Measurements from ENCODE around the gene RRM1. TPM values are rescaled to one million over a fixed set of nuclear protein-coding genes. Genes with fewer than 3 reads are reported as not detected.

Gene RRM1
- total RNA-seq, 1 experiment from 2014 or later: 136 TPM

DNA sequence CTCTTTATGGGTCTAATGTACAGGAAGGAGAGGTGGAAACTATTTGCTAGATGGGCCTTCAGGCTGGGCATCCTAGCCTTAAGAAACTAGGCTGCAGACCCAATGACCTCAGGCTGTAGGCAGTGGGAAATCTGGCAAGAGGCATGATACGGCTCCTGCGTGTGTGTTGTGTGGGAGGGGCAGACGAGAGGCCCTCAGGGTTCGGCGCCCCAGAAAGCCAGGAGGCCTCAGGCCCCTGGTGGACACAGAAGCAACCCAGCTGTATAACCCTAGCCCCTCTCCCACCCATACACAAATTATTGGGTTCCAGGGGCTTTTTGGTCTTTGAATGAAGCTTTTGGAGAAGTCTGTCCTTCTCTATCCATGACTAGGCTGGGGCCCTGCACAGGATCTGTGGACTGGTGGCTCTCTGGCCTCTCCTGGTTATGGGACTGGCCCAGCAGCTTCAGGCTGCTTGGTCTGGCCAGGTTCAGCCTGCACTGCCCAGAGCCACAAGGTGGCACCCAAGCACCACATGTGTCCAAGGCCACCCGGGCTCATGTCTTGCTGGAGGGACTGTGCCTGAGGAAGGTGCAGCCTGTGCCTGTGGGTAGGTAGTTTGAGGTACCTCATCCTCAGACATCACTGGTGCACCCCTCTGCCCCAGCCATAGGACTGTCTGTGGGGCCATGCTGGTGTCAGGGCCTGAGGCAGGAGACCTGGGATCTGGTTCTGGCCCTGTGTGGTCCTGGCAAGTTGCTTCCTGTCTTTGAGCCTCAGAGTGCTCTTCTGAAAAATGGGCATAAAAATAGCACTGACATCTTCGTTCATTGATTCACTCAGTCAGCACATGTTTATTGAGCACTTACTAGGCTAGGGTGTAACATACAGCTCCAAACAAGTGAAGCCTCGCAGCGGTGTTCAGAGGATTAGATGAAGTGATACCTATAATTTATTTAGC lies 87.5 kb downstream of the RRM1 start:
- H3K9me3 Mint-ChIP-seq (ENCODE audit: unreplicated experiment): no peaks in the 10 kb centered on the region
- Histone ChIP-seq H3K27me3 (replicated peaks; ENCODE audit: control insufficient read depth, insufficient read depth, low read length) (no peaks in the 10 kb centered on the region), H3K9me3 (no peaks in the 10 kb centered on the region), H3K4me3 (ENCODE audit: low read depth, low read length) (no peak overlapping the region), H3K4me1 (no peaks in the 10 kb centered on the region), H3K36me3 (ENCODE audit: control insufficient read depth, insufficient read depth, low read length) (no peaks in the 10 kb centered on the region)
- intact Hi-C loops (cut with micrococcal nuclease; ENCODE audit: unreplicated experiment): loop anchor here (1.0 to 2.0 kb wide), 2 partner anchors 357 to 823 kb away; no protein-coding TSS in a partner anchor
- no peak overlapping the region for H3K4me3 Mint-ChIP-seq (ENCODE audit: unreplicated experiment)
- no peaks in the 10 kb centered on the region for H3K4me1 Mint-ChIP-seq (ENCODE audit: low read depth, unreplicated experiment)
- no peaks in the 10 kb centered on the region for H3K36me3 Mint-ChIP-seq (ENCODE audit: insufficient read depth, unreplicated experiment)
- no peak overlapping the region for H3K27ac Mint-ChIP-seq (ENCODE audit: unreplicated experiment)
- peak; percentile 78 to 83 for DNase-seq
- TF ChIP-seq, protein P1, sequence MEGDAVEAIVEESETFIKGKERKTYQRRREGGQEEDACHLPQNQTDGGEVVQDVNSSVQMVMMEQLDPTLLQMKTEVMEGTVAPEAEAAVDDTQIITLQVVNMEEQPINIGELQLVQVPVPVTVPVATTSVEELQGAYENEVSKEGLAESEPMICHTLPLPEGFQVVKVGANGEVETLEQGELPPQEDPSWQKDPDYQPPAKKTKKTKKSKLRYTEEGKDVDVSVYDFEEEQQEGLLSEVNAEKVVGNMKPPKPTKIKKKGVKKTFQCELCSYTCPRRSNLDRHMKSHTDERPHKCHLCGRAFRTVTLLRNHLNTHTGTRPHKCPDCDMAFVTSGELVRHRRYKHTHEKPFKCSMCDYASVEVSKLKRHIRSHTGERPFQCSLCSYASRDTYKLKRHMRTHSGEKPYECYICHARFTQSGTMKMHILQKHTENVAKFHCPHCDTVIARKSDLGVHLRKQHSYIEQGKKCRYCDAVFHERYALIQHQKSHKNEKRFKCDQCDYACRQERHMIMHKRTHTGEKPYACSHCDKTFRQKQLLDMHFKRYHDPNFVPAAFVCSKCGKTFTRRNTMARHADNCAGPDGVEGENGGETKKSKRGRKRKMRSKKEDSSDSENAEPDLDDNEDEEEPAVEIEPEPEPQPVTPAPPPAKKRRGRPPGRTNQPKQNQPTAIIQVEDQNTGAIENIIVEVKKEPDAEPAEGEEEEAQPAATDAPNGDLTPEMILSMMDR (IDR thresholded peaks at IDR 0.05; ENCODE audit: insufficient read depth in 1 of 2, low read depth in 1 of 2, low read length in 1 of 2, severe bottlenecking in 1 of 2, unreplicated experiment in 1 of 2): peak; percentile 83 to 92
- no TSS peak for BruUV-seq (replicated peaks)
- ChIA-PET POLR2A (no interaction called here), CTCF (interaction anchor here (0.6 to 1.4 kb wide), 4 partner anchors 311 to 426 kb away, joined by 3 to 6 read pairs (median 4); partner anchors contain the start of gene TRIM68)
- H3K27me3 Mint-ChIP-seq (ENCODE audit: insufficient read depth, unreplicated experiment): no peaks in the 10 kb centered on the region

DNA sequence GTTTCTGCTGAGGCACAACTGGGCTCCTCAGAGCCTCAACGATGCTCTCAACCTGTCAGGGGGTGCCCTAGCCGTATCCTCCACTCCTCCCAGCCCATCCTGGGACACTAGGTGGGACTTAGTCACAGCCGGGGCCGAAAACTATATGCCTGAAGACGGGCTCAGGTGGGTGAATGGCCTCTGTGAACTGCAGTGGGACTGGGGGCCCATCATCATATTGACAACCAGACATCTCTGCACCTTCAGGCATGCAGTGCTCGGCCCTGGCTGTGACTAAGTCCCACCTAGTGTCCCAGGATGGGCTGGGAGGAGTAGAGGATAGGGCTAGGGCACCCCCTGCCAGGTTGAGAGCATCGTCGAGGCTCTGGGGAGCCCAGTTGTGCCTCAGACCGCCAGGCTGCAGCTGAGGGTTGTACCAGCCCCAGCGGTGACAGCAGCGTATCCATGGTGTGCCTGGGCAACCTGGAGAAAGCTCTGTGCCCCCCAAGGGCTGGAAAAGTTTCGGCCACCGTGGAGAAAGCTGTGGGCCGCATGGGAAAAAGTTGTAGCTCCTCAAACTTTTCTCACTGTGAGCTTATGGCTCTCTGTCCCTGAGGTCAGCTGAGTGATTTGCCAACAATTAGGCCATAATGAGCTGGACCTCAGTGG lies 88.9 kb downstream of the RRM1 start:
- H3K9me3 Mint-ChIP-seq (ENCODE audit: unreplicated experiment): no peaks in the 10 kb centered on the region
- ChIA-PET POLR2A (no interaction called here), CTCF (interaction anchor here (0.6 to 0.8 kb wide), 2 partner anchors 356 to 844 kb away, joined by 3 to 4 read pairs; no protein-coding TSS in a partner anchor)
- Histone ChIP-seq H3K4me3 (ENCODE audit: low read depth, low read length) (no peak overlapping the region), H3K36me3 (ENCODE audit: control insufficient read depth, insufficient read depth, low read length) (no peaks in the 10 kb centered on the region), H3K27me3 (replicated peaks; ENCODE audit: control insufficient read depth, insufficient read depth, low read length) (no peaks in the 10 kb centered on the region), H3K9me3 (no peaks in the 10 kb centered on the region), H3K4me1 (no peaks in the 10 kb centered on the region; the same call in 1 of the 2 replicates)
- no peaks in the 10 kb centered on the region for H3K4me1 Mint-ChIP-seq (ENCODE audit: low read depth, unreplicated experiment)
- no peaks in the 10 kb centered on the region for H3K36me3 Mint-ChIP-seq (ENCODE audit: insufficient read depth, unreplicated experiment)
- DNase-seq: no peak
- H3K27ac Mint-ChIP-seq (ENCODE audit: unreplicated experiment): no peak overlapping the region
- no peaks in the 10 kb centered on the region for H3K27me3 Mint-ChIP-seq (ENCODE audit: insufficient read depth, unreplicated experiment)
- intact Hi-C loops (cut with micrococcal nuclease; ENCODE audit: unreplicated experiment): loop anchor here (2.0 kb wide), 1 partner anchor 821 kb away; no protein-coding TSS in a partner anchor
- no peak overlapping the region for H3K4me3 Mint-ChIP-seq (ENCODE audit: unreplicated experiment)
- TF ChIP-seq, protein P1 (IDR thresholded peaks at IDR 0.05; ENCODE audit: insufficient read depth in 1 of 2, low read depth in 1 of 2, low read length in 1 of 2, severe bottlenecking in 1 of 2, unreplicated experiment in 1 of 2): no peak
- BruUV-seq (replicated peaks): no TSS peak

DNA sequence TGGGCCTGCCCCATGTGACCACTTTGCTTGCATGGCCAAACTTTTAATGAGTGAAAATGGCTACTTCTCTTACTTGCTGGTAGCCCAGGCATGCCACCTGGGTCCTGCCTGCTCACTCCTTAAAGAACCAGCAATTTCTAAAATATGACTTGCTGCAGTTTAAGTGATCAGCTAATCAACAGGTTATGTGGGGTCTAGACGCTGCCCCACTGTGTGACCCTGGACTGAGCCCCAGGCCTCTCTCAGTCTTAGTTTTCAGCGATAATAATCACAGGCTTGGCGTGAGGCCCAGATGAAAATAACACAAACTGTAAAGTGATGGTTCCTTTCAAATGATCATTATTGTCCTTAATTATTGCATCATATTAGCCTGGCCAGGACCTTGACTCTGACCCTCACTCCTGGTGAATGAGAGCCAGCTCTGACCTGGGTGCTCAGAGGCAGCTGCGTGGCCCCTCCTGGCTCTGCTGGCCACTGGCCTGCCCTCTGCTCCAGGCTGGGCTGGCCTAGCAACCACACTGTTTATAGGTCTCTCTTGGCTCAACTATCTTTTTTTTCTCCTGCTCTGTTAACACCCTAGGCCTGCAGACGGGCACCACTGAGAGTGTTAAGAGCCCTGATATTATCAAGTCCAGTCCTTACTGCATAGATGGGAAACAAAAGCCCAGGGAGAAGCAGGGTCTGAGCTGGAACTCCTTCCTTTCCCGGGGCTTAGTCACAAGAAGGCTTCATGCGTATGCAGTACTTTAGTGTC lies 89.7 kb downstream of the RRM1 start:
- no peaks in the 10 kb centered on the region for H3K36me3 Mint-ChIP-seq (ENCODE audit: insufficient read depth, unreplicated experiment)
- Histone ChIP-seq H3K9me3 (no peaks in the 10 kb centered on the region), H3K27me3 (replicated peaks; ENCODE audit: control insufficient read depth, insufficient read depth, low read length) (no peaks in the 10 kb centered on the region), H3K36me3 (ENCODE audit: control insufficient read depth, insufficient read depth, low read length) (no peaks in the 10 kb centered on the region), H3K4me3 (ENCODE audit: low read depth, low read length) (no peak overlapping the region), H3K4me1 (no peaks in the 10 kb centered on the region; the same call in 1 of the 2 replicates)
- intact Hi-C loops (cut with micrococcal nuclease; ENCODE audit: unreplicated experiment): no loop called here
- H3K9me3 Mint-ChIP-seq (ENCODE audit: unreplicated experiment): no peaks in the 10 kb centered on the region
- H3K4me1 Mint-ChIP-seq (ENCODE audit: low read depth, unreplicated experiment): no peaks in the 10 kb centered on the region
- POLR2A ChIA-PET: no interaction called here
- H3K27ac Mint-ChIP-seq (ENCODE audit: unreplicated experiment): no peak overlapping the region
- H3K27me3 Mint-ChIP-seq (ENCODE audit: insufficient read depth, unreplicated experiment): no peaks in the 10 kb centered on the region
- H3K4me3 Mint-ChIP-seq (ENCODE audit: unreplicated experiment): no peak overlapping the region
- no TSS peak for BruUV-seq (replicated peaks)
- no peak for DNase-seq
- TF ChIP-seq, protein P1 (IDR thresholded peaks at IDR 0.05; ENCODE audit: insufficient read depth in 1 of 2, low read depth in 1 of 2, low read length in 1 of 2, severe bottlenecking in 1 of 2, unreplicated experiment in 1 of 2): no peak
- CTCF ChIA-PET: interaction anchor here (0.6 to 0.8 kb wide), 2 partner anchors 355 to 843 kb away, joined by 3 to 4 read pairs; no protein-coding TSS in a partner anchor
